GM19395 (cell line): ENCODE data around the gene CYBC1.

ENCODE experiments used
- ATAC-seq: cut with Tn5 transposase; IDR thresholded peaks from one replicate; pipeline ENCODE4 v1.9.1; 2021; ENCODE audit warnings: mild to moderate bottlenecking, moderate library complexity; ENCODE audit not compliant: unreplicated experiment

The CYBC1 gene

DNA sequence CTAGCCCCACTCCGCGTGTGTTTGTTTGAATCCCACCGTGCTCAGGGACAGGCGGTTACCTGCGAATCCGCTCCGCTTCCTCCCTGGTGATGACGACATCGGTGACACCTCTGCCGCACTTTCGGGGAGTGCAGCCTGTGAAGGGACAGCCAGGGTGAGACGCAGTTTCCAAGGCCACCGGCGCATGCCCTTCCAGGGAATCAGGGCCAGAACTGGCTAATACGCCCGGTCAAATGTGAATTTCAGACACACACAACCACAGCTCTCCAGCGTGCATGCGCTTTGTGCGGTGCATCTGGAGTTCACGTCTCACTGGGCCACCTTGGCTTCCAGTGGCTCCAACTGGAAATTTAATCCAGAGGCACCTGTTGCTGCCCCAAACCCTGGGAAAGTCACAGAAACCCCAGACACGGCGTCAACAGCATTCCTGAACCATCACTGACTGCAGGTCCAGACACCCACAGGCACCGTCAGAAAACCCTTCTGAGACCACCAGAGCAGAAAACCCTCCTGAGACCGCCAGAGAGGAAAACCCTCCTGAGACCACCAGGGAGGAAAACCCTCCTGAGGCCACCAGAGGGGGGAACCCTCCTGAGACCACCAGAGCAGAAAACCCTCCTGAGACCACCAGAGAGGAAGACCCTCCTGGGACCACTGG is 39.0 kb downstream of the CYBC1 start:
- no peak for ATAC-seq

- ATAC-seq: no peak
These were observed 40.4 kb downstream of the CYBC1 start for GRCh38 chr17:82410014-82410716.

GRCh38 chr17:82408938-82409318 is 41.6 kb downstream of the CYBC1 start:
- no peak for ATAC-seq

- no peak for ATAC-seq
These were observed 42.1 kb downstream of the CYBC1 start for GRCh38 chr17:82408288-82408937.

GRCh38 chr17:82407255-82407654 is 43.3 kb downstream of the CYBC1 start:
- no peak for ATAC-seq

DNA sequence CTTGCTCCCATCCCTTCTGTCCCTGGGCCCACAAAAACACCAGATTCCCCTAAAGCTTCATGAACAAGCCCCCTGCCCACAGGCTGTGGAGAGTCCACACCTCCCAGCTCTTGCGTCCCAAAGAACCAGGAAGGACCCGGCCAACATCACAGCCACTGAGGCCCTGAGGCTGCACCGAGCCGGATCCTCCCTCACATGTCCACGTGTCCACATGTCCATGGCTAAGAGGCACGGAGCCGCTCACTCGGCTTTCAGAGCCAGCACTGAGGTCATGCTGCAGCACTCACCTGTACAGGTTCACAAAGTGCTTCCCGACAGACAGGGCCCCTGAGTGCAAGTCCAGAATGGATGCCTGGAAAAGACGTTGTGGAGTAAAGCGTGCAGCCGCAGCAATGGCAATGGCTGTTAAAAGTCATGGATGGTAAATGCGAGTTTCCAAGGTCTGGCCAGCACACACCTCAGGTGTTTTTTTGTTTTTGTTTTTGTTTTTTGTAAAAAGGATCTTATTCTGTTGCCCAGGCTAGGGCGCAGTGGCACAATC is 44.4 kb downstream of the CYBC1 start:
- ATAC-seq: no peak

GRCh38 chr17:82405051-82405450 is 45.5 kb downstream of the CYBC1 start:
- ATAC-seq: no peak

- no peak for ATAC-seq
These were observed 46.6 kb downstream of the CYBC1 start for GRCh38 chr17:82403662-82404660.

DNA sequence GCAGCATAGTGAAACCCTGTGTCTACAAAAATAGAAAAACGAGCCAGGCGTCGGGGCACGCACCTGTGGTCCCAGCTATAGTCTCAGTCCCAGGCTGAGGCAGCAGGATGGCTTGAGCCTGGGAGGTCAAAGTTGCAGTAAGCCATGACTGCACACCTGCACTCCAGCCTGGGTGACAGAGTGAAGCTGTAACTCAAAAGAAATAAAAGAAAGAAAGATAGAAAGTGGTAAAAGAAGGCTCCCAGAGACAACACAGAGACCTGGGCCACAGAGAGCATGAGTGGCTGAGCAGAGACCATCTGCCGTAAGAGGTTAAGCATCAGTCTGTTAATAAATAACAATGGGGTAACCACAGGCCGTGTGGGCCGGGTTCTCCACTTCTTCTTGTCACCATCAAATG is 47.7 kb downstream of the CYBC1 start:
- ATAC-seq: peak; percentile 78

DNA sequence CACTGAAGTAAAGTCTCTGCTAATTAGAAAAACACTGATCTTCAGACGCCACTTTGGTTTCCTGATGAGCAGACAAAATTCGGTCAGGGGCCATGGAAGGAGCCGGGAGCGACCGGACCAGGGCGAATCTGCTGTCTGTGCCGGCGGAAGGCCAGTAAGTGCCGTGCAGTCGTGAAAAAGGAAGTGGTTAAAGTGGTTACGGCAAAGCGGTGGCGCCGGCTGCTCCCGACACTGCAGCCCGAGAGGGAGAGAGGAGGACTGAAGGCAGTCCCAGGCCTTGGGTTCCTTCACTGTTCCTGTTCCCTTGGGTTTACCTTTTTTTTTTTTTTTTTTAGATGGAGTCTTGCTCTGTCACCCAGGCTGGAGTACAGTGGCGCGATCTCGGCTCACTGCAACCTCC is 49.7 kb downstream of the CYBC1 start:
- ATAC-seq: peak; percentile 65

DNA sequence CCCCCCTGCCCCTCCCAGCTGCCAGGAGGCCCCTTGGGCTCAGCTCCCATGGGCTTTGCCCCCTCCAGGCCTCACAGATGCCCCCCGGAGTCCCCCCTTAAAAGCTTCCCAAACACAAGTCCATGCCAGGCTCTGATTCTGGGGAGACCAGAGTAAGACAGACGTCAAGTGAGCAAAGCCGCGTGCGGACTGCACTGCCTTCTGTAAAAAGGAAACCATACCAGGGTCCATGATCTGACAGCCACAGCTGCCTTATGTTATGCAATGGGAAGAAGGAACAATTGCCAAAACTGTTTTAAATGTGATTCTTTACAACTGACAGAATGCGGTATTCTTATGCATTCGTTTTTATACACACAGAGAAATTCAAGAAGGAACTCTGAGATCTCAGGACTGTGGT is 50.3 kb downstream of the CYBC1 start:
- ATAC-seq: no peak

DNA sequence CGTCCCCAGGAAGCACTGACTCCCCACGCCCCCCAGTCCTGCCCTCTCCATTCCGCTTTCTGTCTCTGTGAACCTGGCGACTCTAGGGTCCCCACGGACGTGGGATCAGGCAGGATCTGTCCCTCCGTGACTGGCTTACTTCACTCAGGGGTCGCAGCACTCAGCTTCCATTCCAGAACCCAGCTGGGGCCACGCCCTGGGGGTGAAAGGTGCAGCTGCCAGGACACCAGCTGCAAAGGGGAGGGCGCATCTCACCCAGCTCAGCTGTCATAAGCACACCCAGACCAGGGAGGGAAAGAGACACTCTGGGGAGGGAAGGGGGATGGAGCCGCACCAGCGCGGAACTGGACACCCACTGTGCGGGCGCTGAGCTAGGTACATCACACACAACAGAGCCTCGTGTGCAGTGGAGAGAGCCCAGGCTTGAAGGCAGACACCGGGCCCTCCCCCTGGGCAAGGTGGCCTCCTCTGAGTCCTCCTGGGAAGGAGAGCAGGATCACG is 50.9 kb downstream of the CYBC1 start:
- no peak for ATAC-seq

DNA sequence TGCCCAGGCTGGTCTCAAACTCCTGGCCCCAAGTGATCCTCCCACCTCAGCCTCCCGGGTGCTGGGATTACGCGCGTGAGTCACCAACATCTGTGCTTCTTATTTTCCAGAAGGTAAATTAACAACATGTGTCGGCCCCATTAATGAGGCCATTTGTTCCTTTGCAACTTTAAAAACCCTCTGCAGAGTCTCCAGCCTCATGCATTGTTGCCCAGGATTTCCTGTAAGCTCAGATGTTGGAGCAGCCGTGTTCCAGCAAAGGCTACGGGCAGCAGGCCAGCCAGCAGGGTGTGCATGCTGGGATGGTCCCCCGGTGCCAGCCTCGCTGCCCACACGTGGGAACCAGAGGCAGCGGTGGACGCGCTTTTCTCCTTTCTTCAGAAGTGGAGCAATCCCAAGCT is 51.5 kb downstream of the CYBC1 start:
- no peak for ATAC-seq

- no peak for ATAC-seq
These were observed 52.9 kb downstream of the CYBC1 start for GRCh38 chr17:82397449-82398335.

- no peak for ATAC-seq
These were observed 53.7 kb downstream of the CYBC1 start for GRCh38 chr17:82396601-82397435.

DNA sequence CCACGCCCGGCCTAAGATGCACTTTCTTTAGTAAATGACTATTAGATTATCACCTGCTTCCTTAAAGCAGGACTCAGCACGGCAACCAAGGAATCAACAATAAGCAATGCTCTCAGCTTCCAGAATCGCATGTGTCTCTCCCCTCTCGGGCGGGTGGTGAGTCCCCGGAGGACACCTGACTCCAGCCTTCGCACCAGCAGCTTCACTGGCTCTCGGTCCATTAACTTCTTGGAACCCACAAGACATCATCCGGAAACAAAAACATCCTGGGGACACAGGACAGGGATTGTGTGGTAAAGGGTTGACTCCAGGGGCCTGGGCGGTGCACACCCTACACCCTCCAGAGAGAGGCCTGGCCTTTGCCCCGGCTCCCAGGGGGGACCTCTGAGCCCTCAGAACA is 56.3 kb downstream of the CYBC1 start:
- ATAC-seq: no peak

DNA sequence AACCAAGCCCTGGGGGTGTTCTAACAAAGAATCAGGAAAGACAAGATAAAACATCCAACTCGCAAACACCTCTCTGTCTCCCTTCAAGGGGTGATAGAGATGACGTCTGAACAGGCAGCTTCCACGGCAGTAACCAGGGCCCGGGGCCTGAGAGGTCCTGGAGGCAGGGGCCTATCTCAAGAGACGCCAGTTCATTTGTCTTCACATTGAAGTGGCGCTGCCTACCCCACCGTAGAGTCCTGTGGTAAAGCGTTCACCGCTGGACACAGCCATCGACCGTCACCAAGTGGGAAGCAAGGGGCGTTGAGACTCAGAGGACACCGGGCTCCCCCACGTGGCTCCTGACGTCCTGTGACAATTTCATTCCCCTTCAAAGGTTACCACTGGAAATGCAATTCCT is 57.6 kb downstream of the CYBC1 start:
- no peak for ATAC-seq
